Activated T-cell treated with anti-CD3 and anti-CD28 coated beads, Interleukin-2, amount 50 U/mL, for 72 hours (primary cell): ENCODE data around the gene TLL1. TPM values are rescaled to one million over a fixed set of nuclear protein-coding genes. Genes with fewer than 3 reads are reported as not detected.

ENCODE experiments used
- ATAC-seq, 2 donors: fragments of 150-1000 bp; cut with Tn5 transposase; replicated peaks in 1 of 2; 2 replicates each; pipeline ENCODE4 v1.10.0; 2021; ENCODE audit warnings: moderate library complexity in 2 of 2, mild to moderate bottlenecking in 1 of 2
- DNase-seq, 2 donors: peaks; one replicate each; pipeline ENCODE4 v3.0.0; 2021 to 2022; ENCODE audit warnings: mixed read lengths in 1 of 2
- H3K27ac Mint-ChIP-seq: one replicate; pipeline ENCODE4 v1.8.0; 2022; ENCODE audit warnings: mild to moderate bottlenecking, moderate library complexity, mixed read lengths
- H3K27me3 Mint-ChIP-seq: one replicate; pipeline ENCODE4 v1.8.0; 2022; ENCODE audit warnings: low read depth, mixed read lengths
- H3K36me3 Mint-ChIP-seq, 2 donors: one replicate each; pipeline ENCODE4 v1.8.0; 2022; ENCODE audit warnings: mixed read lengths in 2 of 2, mild to moderate bottlenecking in 1 of 2; ENCODE audit not compliant: insufficient read depth in 2 of 2
- H3K4me1 Mint-ChIP-seq: one replicate; pipeline ENCODE4 v1.8.0; 2022; ENCODE audit warnings: low read depth, mixed read lengths
- H3K4me3 Mint-ChIP-seq, 2 donors: one replicate each; pipeline ENCODE4 v1.8.0; 2022; ENCODE audit warnings: mild to moderate bottlenecking in 2 of 2, mixed read lengths in 2 of 2, moderate library complexity in 2 of 2
- H3K9me3 Mint-ChIP-seq, 2 donors: one replicate each; pipeline ENCODE4 v1.8.0; 2022; ENCODE audit warnings: mixed read lengths in 2 of 2
- total RNA-seq, 2 donors: library from RNA; stranded (reverse); gene quantifications; one replicate each; pipeline ENCODE4 v1.2.3, GENCODE V29; 2022

The TLL1 gene
- total RNA-seq, 2 donors from 2014 or later, result not detected

DNA sequence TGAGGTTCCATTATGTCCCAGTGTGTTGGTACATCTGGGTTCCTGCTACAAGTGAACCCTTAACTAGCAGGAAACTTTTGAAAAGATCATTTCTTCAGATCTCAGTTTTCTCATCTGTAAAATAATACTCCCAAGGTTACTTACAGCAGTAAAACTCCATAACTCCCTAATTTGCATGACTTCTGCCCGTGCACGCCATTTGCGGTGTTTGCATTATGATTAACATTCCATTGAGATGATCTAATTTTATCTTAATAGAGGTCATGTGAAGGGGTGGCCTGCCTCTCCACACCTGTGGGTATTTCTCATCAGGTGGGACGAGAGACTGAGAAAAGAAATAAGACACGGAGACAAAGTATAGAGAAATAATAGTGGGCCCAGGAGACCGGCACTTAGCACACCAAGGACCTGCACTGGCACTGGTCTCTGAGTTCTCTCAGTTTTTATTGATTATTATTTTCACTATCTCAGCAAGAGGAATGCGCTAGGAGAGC lies 219.8 kb downstream of the TLL1 start:
- H3K9me3 Mint-ChIP-seq, result no peaks in the 10 kb centered on the region
- no peaks in the 10 kb centered on the region for H3K27me3 Mint-ChIP-seq
- ATAC-seq, result no peak
- DNase-seq, result no peak
- H3K4me1 Mint-ChIP-seq, result no peaks in the 10 kb centered on the region
- H3K36me3 Mint-ChIP-seq, result no peaks in the 10 kb centered on the region
- H3K4me3 Mint-ChIP-seq, result no peak overlapping the region
- no peak overlapping the region for H3K27ac Mint-ChIP-seq

DNA sequence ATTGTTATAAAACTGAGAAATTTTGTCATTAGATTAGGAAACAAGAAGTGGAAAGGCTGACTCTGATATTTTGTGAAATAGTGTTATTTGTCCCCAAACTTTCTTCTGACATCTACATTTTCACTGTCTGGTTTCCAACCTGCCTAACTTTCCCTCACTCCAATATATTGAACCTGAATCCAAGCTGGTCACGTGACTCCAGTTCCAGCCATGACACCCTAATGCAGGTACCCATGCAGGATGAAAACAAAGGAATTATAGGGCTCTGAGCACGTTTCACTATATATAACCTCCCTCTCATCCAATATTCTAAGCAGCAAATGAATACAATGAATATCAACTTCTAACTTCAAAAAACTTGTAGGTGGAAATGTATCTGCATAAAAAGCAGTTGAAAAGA lies 231.6 kb downstream of the TLL1 start:
- Mint-ChIP-seq H3K4me3 (no peak overlapping the region), H3K27me3 (no peaks in the 10 kb centered on the region), H3K36me3 (no peaks in the 10 kb centered on the region), H3K9me3 (no peaks in the 10 kb centered on the region), H3K4me1 (no peaks in the 10 kb centered on the region), H3K27ac (no peak overlapping the region)
- DNase-seq (no peak), ATAC-seq (no peak)

DNA sequence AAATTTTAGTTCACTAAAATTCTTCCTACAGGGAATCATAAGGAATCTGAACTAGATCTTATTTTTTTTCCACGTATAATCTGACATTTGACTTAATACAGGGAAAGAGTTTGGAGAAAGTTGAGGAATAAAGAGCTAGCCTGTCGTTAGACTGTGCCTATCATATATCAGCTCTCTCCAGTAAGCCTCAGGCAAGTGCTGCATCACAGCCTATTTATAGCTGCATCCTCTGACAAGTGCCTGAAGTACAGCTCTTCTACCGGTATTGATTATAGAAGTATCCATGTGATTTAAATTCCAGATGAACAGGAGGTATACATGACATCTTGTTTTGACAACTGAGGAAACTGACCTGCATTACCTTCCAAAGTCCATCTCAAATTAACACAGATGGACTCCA lies 248.9 kb downstream of the TLL1 start:
- no peaks in the 10 kb centered on the region for H3K27me3 Mint-ChIP-seq
- no peaks in the 10 kb centered on the region for H3K36me3 Mint-ChIP-seq
- no peak for ATAC-seq
- H3K9me3 Mint-ChIP-seq, result no peaks in the 10 kb centered on the region
- H3K27ac Mint-ChIP-seq, result no peak overlapping the region
- no peak overlapping the region for H3K4me3 Mint-ChIP-seq
- no peaks in the 10 kb centered on the region for H3K4me1 Mint-ChIP-seq
- DNase-seq, result no peak

DNA sequence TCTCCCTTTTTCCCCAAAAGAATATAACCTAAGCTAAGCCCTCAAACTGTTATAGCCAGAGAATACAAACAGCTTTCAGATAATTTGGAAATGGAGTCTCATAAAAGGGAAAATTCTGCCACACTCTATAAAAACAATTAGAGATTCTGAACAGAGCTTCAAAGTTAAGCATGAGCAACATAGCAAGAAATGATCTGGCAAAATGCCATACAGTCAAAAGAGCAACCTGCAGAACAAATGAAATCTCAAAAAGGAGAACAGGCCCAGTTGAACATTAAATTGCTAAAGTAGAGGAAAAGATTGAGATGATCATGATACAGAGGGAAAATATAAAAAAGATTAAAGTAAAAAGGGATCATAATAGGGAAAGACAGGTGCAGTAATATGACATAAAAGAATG lies 250.5 kb downstream of the TLL1 start:
- Mint-ChIP-seq H3K27ac (no peak overlapping the region), H3K4me1 (no peaks in the 10 kb centered on the region), H3K9me3 (no peaks in the 10 kb centered on the region), H3K36me3 (no peaks in the 10 kb centered on the region), H3K4me3 (no peak overlapping the region), H3K27me3 (no peaks in the 10 kb centered on the region)
- ATAC-seq (no peak), DNase-seq (no peak)

DNA sequence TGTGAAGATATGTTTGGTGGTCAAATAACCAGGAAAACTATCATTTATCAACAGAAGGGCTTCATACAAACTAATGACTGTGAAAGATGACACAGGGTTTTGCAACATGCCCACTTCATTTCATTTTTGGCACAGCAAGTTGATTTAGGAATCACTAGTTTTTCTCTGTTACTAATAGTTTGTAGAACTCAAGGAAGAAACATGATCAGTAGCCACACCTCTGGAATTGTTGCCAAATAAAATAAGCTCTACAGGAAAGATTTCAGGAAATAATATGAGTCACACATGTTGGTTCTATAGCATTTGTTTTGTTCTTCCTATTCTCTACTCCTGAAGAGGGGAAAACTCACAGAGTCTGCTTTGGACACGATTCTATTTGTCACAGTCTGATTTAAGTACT lies 255.4 kb downstream of the TLL1 start:
- DNase-seq (no peak), ATAC-seq (no peak)
- H3K27ac Mint-ChIP-seq, result no peak overlapping the region
- peaks cover 5 to 6% of the 10 kb centered on the region in 2 donors for H3K9me3 Mint-ChIP-seq
- H3K4me3 Mint-ChIP-seq, result no peak overlapping the region
- H3K27me3 Mint-ChIP-seq, result no peaks in the 10 kb centered on the region
- H3K4me1 Mint-ChIP-seq, result no peaks in the 10 kb centered on the region
- H3K36me3 Mint-ChIP-seq, result no peaks in the 10 kb centered on the region

DNA sequence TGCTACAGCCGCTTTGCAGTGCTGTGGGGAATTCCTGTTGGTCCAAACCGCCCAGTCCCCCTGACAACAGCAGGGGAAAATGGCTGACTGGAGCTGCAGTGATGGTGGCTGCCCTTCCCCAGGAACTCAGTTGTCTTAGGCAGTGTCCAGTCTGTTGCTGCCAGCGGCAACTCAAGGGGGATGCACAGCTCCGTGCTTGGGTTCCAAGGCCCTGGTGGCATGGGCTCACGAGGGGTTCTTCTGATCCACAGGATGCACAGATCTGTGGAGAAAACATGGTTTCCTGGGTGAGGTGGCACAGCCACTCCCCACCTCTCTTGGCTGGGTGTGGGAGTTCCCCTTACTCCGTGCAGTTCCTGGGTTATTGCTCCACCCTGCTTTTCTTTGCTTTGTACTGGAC lies 261.2 kb downstream of the TLL1 start:
- H3K9me3 Mint-ChIP-seq, result peaks cover 6 to 11% of the 10 kb centered on the region in 2 donors
- H3K4me3 Mint-ChIP-seq, result no peak overlapping the region
- H3K27ac Mint-ChIP-seq, result no peak overlapping the region
- no peaks in the 10 kb centered on the region for H3K36me3 Mint-ChIP-seq
- ATAC-seq (no peak), DNase-seq (no peak)
- no peaks in the 10 kb centered on the region for H3K27me3 Mint-ChIP-seq
- no peaks in the 10 kb centered on the region for H3K4me1 Mint-ChIP-seq

DNA sequence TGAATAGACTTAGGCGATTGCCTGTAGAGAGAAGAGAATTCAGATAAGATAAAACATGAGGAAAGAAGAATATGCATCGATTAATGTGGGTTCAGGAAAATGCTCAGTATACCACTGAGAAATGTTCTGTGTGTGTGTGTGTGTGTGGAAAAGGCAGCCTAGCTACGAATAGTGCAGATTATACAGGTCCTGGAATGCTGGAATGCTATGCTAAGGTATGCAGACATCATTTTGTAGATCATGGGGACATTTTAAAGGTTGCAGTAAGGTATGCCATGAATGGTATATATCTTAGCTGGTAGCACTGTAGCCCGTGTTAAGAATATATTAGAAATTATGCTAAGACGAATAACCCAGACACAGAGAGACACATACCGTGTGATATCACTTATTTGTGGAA lies 267.9 kb downstream of the TLL1 start:
- Mint-ChIP-seq H3K27ac (no peak overlapping the region), H3K4me1 (no peaks in the 10 kb centered on the region), H3K9me3 (peaks cover 0 to 2% of the 10 kb centered on the region in 2 donors), H3K27me3 (no peaks in the 10 kb centered on the region), H3K4me3 (no peak overlapping the region), H3K36me3 (no peaks in the 10 kb centered on the region)
- DNase-seq, result no peak
- ATAC-seq, result no peak

DNA sequence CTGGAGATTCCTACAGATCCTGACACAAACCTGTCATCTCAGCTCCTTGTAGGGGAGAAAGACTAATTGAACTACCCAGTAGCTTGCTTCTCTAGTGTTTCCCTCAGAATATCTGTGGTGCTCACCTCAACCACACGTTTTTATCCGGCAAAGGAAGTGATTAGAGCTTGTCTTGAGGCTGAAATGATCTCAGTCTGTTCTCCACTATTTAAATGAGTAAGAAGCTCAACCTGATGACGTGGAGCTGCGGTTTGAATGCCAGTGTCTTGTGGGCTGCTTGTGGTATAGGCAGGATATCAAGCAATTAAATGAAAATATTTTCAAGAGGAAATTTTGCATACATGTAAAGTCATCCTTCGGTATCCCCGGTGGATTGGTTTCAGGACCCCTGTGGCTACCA lies 270.2 kb downstream of the TLL1 start:
- Mint-ChIP-seq H3K4me3 (no peak overlapping the region), H3K27ac (no peak overlapping the region), H3K9me3 (no peaks in the 10 kb centered on the region), H3K4me1 (no peaks in the 10 kb centered on the region), H3K27me3 (no peaks in the 10 kb centered on the region), H3K36me3 (no peaks in the 10 kb centered on the region)
- ATAC-seq (peak; percentile 27 to 69), DNase-seq (peak; percentile 0 to 24)

DNA sequence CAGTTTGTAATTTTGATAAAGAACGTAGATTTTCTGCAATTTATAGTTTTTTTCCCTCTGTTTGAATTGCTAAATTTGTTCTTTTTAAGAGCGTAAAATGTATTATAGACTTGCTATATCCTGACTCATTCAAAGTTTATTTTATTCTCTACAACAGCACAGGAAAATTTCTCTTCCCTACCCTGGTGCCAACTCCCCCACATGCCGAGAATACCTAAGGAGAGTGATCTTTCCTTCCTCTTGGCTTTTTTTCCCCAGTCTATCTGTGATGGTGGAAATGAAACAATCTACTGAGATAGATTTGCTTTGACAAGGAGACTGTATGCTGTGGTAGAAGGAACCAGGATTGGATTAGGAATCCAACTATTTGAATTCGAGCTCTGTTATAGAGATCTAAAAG lies 271.6 kb downstream of the TLL1 start:
- Mint-ChIP-seq H3K4me1 (no peaks in the 10 kb centered on the region), H3K36me3 (no peaks in the 10 kb centered on the region), H3K27ac (no peak overlapping the region)

DNA sequence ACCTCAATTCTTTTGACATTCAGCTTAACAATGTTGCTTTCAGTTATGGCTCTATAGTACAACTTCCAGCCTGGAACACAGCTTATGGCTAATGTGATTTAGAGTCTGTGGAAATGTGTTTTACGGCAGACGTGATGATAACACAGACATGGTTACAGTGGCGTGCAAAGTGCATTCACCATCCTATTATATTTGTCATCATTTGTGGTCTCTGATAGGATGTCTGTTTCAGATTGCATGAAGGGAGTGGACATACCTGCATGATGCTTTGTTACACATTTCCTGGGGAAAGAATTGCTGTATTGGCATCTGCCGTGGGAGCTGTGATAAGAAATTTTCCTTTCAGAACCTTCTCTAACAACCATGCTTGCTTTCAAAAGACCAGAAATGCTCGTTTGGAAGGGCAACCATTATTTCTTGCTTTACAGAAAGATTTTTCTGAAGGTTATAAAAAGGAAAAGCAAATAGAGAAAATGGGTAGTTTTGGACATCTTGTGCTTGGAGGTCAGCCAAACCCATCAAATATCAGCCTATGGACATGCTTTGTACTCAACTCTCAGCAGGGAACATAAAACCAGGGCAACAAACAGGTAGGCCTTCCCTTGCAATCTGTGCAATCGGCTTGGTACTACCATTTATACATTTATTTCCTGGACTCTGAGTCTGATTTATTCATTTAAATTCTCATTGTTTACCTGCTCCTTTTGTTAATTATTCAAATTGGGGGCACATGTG lies 273.9 kb downstream of the TLL1 start:
- Mint-ChIP-seq H3K4me3 (no peak overlapping the region), H3K4me1 (no peaks in the 10 kb centered on the region), H3K9me3 (peaks cover 4% of the 10 kb centered on the region in 2 donors), H3K27me3 (no peaks in the 10 kb centered on the region), H3K27ac (no peak overlapping the region), H3K36me3 (no peaks in the 10 kb centered on the region)
- ATAC-seq, result no peak
- no peak for DNase-seq

More for the DNA sequence above, 271.6 kb downstream of the TLL1 start:
- no peak for ATAC-seq
- H3K9me3 Mint-ChIP-seq, result peaks cover 4% of the 10 kb centered on the region in 2 donors
- DNase-seq, result no peak
- no peaks in the 10 kb centered on the region for H3K27me3 Mint-ChIP-seq
- H3K4me3 Mint-ChIP-seq, result no peak overlapping the region
